K562 (cell line): ENCODE measurements around the gene CD93.

Source experiments
- AFF4 ChIP-seq: sonication (generic); formaldehyde crosslinking; IDR thresholded peaks from 2 replicates; pipeline ENCODE4 v1.8.0; 2023; ENCODE audit warnings: mild to moderate bottlenecking, missing genetic modification reagents
- DNMT1 ChIP-seq: fragments of 450-650 bp; IDR thresholded peaks from 2 replicates; pipeline ENCODE4 v1.6.1; 2016; ENCODE audit warnings: antibody characterized with exemption, mild to moderate bottlenecking
- MEF2D ChIP-seq: conservative IDR thresholded peaks from 2 replicates; pipeline ENCODE4 v1.6.1; 2016; ENCODE audit warnings: low read depth, missing genetic modification characterization, missing compliant biosample characterization
- MIER1 ChIP-seq: fragments of 450-650 bp; IDR thresholded peaks from 2 replicates; pipeline ENCODE4 v1.6.1; 2016; ENCODE audit warnings: antibody characterized with exemption, mild to moderate bottlenecking, low read depth
- RAD51 ChIP-seq: fragments of 450-650 bp; IDR thresholded peaks from 2 replicates; pipeline ENCODE4 v1.7.1; 2016; ENCODE audit warnings: low read depth, mild to moderate bottlenecking, borderline replicate concordance
- TAF1 ChIP-seq: IDR thresholded peaks from 2 replicates; pipeline ENCODE4 v1.6.1; 2011; ENCODE audit warnings: mild to moderate bottlenecking, low read length, moderate library complexity; ENCODE audit not compliant: insufficient read depth, control insufficient read depth, severe bottlenecking; ENCODE audit errors: extremely low read depth
- TCF3 ChIP-seq: sonication (generic); formaldehyde crosslinking; IDR thresholded peaks from 2 replicates; pipeline ENCODE4 v1.4.0; 2020; ENCODE audit warnings: mild to moderate bottlenecking, missing genetic modification reagents

- TF ChIP-seq MIER1: no peak
- no peak for TF ChIP-seq DNMT1
- TF ChIP-seq TAF1: no peak
- no peak for TF ChIP-seq MEF2D
- TF ChIP-seq TCF3 (CRISPR knock-in tag): no peak
- no peak for TF ChIP-seq RAD51
- TF ChIP-seq AFF4 (CRISPR knock-in tag): no peak
Measured at GRCh38 chr20:23059001-23059400, 27.1 kb downstream of the CD93 start.
